ENCODE results near the gene ART3. TPM values are rescaled to one million over a fixed set of nuclear protein-coding genes. Genes with fewer than 3 reads are reported as not detected.

The ART3 gene
- total and polyA plus RNA-seq, 9 of the 15 experiments (the other 6 are each of a cell fraction or from before 2014, with no cell fraction given) = 0.69 to 1.4 (median 1.1) TPM; not detected in 1

- no peak for TF ChIP-seq STAT6 (CRISPR knock-in tag; IDR thresholded peaks at IDR 0.05)
- no peak for TF ChIP-seq BACH1 (tag; IDR thresholded peaks at IDR 0.05)
These were observed 78.8 kb downstream of the ART3 start (continued) for GRCh38 chr4:76153356-76153755.

DNA sequence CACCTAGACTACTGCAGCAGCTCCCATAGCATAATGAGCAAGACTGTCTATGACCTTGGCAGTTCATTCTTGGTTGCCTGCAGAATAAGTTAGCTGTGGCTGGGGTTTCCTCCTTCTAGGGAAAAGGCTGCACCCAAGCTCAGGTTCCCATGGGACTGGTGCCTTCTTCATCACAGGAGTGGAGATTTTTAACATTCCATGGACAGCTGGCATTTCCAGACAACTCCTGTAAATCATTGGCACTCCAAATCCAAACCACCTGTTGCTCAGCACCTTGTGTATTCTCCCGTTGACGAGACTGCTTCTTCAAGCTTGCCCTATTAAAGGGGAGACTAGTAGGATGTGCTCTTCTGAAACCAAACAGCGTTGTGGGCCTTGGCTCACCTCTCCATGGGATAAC, 81.5 kb downstream of the ART3 start:
- 58% methylated on average over 3 of the region's 3 CpGs for WGBS (ENCODE audit: insufficient coverage, low coverage, missing lambda C conversion rate)
- no peak overlapping the region for H3K4me3 ChIP-seq
- no peaks in the 10 kb centered on the region for H4K20me1 ChIP-seq (replicated peaks; ENCODE audit: control insufficient read depth, insufficient read depth, low read length)
- ChIA-PET CTCF (ENCODE audit: low intra/inter-chr PET ratio) (no interaction called here), POLR2A (interaction anchor here (0.9 to 1.0 kb wide), 2 partner anchors 8 to 233 kb away, joined by 3 to 4 read pairs; no protein-coding TSS in a partner anchor)
- peaks cover under 1% of the 10 kb centered on the region; the same call in 1 of the 3 replicates for H3K36me3 ChIP-seq (ENCODE audit: control insufficient read depth, insufficient read depth, low read length)
- H3K79me2 ChIP-seq (ENCODE audit: control insufficient read depth, insufficient read depth, low read length) = no peaks in the 10 kb centered on the region
- ATAC-seq (no peak), DNase-seq (ENCODE audit: extremely low read depth in 1 of 4, low spot score in 3 of 4) (no peak), FAIRE-seq (no peak)
- in situ Hi-C loops (cut with MboI) = no loop called here
- no peaks in the 10 kb centered on the region for H3K27me3 ChIP-seq (ENCODE audit: control insufficient read depth in 2 of 2, insufficient read depth in 2 of 2, low read length in 2 of 2)
- no peaks in the 10 kb centered on the region for H3K4me1 ChIP-seq (replicated peaks in 1 of 2; ENCODE audit: control insufficient read depth in 2 of 2, insufficient read depth in 2 of 2, low read length in 2 of 2)
- H3K9ac ChIP-seq (ENCODE audit: insufficient read depth in 1 of 2, low read depth in 2 of 2, low read length in 2 of 2) = no peak overlapping the region
- no peaks in the 10 kb centered on the region for H3K9me1 ChIP-seq (ENCODE audit: control insufficient read depth, insufficient read depth, low read length)
- no peak overlapping the region for H3K27ac ChIP-seq (ENCODE audit: extremely low read depth, low read depth, low read length)
- no TSS peak for BruUV-seq (replicated peaks)
- intact Hi-C loops (cut with micrococcal nuclease) = no loop called here
- no peaks in the 10 kb centered on the region for H3K9me3 ChIP-seq (replicated peaks; ENCODE audit: control insufficient read depth, insufficient read depth, low read depth, low read length)
- H3K4me2 ChIP-seq (ENCODE audit: insufficient read depth, low read length) = no peak overlapping the region
- no peak overlapping the region for H2AFZ ChIP-seq (ENCODE audit: low read depth, low read length)
- TF ChIP-seq ZNF174 (CRISPR knock-in tag; IDR thresholded peaks at IDR 0.05) (no peak), ZBTB17 (CRISPR knock-in tag; IDR thresholded peaks at IDR 0.05) (no peak), SMAD1 (IDR thresholded peaks at IDR 0.05; ENCODE audit: low read depth, low read length, partially characterized antibody) (no peak), ESRRB (CRISPR knock-in tag; IDR thresholded peaks at IDR 0.05; ENCODE audit: borderline replicate concordance) (no peak), FOSL1 (tag; conservative IDR thresholded peaks at IDR 0.05) (no peak), HNRNPH1 (optimal IDR thresholded peaks at IDR 0.05; ENCODE audit: low read depth, low read length) (no peak), ILK (tag; IDR thresholded peaks at IDR 0.05; ENCODE audit: borderline replicate concordance, low read depth) (no peak), TAF9B (IDR thresholded peaks at IDR 0.05; ENCODE audit: partially characterized antibody) (no peak), ZNF41 (CRISPR knock-in tag; conservative IDR thresholded peaks at IDR 0.05) (no peak), ZFX (CRISPR knock-in tag; IDR thresholded peaks at IDR 0.05) (no peak), SMAD2 (IDR thresholded peaks at IDR 0.05; ENCODE audit: low read depth, low read length) (no peak)
- TF ChIP-seq, protein P1, sequence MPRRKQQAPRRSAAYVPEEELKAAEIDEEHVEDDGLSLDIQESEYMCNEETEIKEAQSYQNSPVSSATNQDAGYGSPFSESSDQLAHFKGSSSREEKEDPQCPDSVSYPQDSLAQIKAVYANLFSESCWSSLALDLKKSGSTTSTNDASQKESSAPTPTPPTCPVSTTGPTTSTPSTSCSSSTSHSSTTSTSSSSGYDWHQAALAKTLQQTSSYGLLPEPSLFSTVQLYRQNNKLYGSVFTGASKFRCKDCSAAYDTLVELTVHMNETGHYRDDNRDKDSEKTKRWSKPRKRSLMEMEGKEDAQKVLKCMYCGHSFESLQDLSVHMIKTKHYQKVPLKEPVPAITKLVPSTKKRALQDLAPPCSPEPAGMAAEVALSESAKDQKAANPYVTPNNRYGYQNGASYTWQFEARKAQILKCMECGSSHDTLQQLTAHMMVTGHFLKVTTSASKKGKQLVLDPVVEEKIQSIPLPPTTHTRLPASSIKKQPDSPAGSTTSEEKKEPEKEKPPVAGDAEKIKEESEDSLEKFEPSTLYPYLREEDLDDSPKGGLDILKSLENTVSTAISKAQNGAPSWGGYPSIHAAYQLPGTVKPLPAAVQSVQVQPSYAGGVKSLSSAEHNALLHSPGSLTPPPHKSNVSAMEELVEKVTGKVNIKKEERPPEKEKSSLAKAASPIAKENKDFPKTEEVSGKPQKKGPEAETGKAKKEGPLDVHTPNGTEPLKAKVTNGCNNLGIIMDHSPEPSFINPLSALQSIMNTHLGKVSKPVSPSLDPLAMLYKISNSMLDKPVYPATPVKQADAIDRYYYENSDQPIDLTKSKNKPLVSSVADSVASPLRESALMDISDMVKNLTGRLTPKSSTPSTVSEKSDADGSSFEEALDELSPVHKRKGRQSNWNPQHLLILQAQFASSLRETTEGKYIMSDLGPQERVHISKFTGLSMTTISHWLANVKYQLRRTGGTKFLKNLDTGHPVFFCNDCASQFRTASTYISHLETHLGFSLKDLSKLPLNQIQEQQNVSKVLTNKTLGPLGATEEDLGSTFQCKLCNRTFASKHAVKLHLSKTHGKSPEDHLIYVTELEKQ (CRISPR knock-in tag; IDR thresholded peaks at IDR 0.05) = no peak
